HG03095 (cell line): ENCODE results near the gene TRPC3.

Source experiments
- ATAC-seq: cut with Tn5 transposase; IDR thresholded peaks from one replicate; pipeline ENCODE4 v1.9.1; 2021; ENCODE audit warnings: moderate library complexity; ENCODE audit not compliant: unreplicated experiment

The TRPC3 gene

GRCh38 chr4:121951521-121952110, at the start of gene TRPC3:
TSS of gene TRPC3 (minus strand) at chr4:121952060. CDS start at chr4:121951680, 380 bp downstream.
- ATAC-seq: peak; percentile 32

DNA sequence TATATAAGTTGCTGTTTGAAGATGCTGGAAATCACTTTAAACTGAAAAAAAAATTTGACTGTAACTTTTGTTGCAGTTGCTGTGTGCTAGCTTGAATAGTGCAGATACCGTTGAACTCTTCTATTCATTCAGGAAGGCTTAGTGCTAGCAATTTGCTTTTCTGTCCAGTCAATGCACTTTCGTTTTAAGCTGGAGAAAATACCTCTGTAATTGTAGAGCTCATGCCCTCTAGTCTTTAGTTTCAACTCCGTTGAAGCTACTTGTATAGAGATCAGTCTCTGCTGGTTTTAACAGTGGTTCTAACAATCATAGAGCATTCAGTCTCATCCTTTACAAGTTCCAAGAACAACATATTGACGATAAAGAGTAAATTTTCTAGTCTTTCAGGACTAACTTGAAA, 49.0 kb upstream of the TRPC3 start:
- no peak for ATAC-seq

GRCh38 chr4:121998024-121998423, 46.2 kb upstream of the TRPC3 start:
- ATAC-seq: no peak

DNA sequence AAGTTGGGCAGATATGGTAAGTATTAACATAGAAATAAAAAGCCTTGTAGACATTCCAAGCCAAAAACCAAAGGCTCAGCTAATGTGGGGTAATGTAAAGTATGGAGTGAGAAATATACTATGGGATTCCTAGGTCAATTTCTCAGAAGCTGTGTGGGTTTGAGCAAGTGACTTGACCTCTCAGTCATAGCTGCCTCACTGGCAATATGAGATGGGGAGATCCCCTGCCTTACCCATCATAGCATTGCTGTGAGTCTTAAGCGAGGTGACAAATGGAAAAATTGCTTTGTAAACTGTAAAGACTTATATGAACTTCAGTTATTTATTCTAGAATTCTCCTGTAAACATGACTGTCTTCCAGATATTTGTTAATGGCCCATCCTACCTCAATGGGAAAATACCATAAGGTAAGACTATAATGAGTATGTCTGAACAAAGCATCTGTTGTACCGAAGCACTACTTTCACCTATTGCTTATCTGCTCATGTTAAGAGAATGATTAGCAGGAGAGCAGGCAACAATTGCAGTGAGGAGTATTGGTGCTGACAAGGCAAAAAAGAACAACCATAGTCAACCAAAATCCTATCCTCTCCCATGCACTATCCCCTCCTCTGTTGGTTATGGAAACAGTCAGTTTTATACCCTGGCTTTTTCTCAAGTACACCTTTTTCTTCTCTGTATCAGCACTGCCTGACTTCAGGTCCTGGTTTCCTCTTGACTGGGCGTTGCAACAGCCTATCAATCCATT, 44.1 kb upstream of the TRPC3 start:
- ATAC-seq: no peak

- ATAC-seq: no peak
These were observed 40.1 kb upstream of the TRPC3 start for GRCh38 chr4:121991968-121992367.

GRCh38 chr4:121990489-121990888, 38.6 kb upstream of the TRPC3 start:
- no peak for ATAC-seq

GRCh38 chr4:121989715-121990114, 37.9 kb upstream of the TRPC3 start:
- ATAC-seq: no peak

DNA sequence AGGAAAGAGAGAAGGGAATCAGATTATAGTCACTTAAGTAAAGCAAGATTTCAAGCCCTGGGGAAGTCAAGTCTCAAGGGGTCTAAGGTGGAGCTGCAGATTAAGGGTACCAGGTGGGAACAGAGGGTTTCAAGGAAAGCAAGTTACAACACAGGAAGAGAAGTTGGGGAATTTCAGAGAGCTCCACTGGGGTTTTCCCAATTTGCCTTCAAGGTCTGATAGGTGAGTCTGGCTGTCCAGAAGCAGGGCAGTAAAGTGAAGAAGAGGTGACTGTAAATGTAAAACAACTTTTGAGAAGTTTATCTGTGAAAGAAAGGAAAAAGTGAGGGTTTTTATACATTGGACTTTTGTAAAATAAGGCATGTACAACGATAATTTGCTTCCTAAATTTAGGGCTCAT, 37.1 kb upstream of the TRPC3 start:
- no peak for ATAC-seq

GRCh38 chr4:121980643-121981042, 28.8 kb upstream of the TRPC3 start:
- ATAC-seq: no peak

- ATAC-seq: peak; percentile 42
These were observed 26.3 kb upstream of the TRPC3 start for GRCh38 chr4:121978172-121978516.

GRCh38 chr4:121977251-121978171, 25.7 kb upstream of the TRPC3 start:
- peak; percentile 97 for ATAC-seq

DNA sequence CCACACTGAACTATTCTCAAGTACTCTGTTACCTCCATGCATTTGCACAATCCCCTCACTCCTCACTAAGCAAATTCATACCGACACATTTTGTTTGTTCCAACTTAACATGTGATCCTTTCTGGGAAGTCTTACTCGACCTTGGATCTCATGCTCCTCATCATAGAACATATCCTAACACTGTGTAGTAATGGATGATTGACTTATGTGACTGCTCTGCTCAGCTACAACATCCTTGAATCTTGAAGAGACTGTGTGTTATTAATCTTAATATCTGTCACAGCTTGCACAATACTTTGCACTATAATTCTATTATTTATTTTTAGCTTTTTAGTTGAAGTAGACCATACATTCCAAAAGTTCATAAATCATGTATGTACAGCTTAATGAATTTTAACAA, 23.9 kb upstream of the TRPC3 start:
- ATAC-seq: no peak

GRCh38 chr4:121973816-121974215, 22.0 kb upstream of the TRPC3 start:
- ATAC-seq: no peak

GRCh38 chr4:121968859-121969258, 17.0 kb upstream of the TRPC3 start:
- no peak for ATAC-seq

GRCh38 chr4:121964958-121965357, 13.1 kb upstream of the TRPC3 start:
- ATAC-seq: no peak

DNA sequence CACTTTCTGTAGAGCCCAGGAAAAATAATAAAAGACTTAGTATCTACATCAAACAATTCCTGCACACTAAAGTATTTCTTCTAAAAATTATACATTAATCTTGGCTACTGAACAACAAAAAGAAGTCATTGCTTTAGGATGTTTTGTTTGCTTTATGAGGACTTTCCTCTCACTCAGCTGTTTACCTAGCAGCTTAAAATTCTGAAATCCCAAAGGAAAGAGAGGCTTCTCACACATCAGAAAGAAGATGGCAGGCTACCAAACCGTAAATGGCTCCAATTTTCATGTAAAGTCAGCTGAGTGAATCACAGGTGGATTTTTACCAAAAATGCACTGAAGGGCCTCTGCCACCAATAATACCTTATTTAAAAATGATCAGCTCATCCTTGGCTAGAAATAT, 9.0 kb upstream of the TRPC3 start:
- no peak for ATAC-seq

GRCh38 chr4:121958777-121959176, 6.9 kb upstream of the TRPC3 start:
- ATAC-seq: no peak

- no peak for ATAC-seq
These were observed 5.4 kb upstream of the TRPC3 start for GRCh38 chr4:121957266-121957665.

DNA sequence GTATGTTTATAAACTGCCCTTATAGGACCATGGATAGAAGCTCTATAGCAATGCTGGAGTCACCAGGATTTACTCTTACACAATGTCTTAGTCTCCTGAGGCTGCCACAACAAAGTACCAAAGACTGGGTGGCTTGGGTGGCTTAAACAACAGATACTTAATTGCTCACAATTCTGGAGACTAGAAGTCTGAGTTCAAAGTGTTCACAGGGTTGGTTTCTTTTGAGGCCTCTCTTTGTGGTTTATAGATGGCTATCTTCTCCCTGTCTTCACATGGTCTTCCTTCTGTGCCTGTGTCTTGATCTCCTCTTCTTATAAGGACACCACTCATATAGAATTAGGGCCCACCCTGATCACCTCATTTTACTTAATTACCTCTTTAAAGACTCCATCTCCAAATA, 2.0 kb upstream of the TRPC3 start:
- ATAC-seq: no peak

DNA sequence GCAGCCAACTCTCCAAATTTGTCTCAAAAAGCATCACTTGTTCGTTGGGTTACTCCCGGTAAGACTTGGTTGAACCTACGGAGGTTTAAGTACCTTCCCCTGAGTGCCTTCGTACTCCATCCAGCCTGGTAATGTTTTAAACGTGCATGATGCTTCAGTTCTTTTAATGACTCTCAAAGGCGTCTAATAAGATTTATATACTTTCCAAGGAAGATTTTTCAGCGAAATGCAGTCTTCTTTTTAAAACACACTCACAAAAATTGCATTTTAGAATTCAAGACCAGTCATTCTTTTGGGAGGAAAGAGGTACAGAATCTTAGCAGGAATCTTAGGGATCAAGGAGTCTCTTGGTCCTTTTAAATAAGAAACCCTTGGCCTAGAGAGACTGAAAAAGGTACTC, 430 bp upstream of the TRPC3 start:
- ATAC-seq: no peak

DNA sequence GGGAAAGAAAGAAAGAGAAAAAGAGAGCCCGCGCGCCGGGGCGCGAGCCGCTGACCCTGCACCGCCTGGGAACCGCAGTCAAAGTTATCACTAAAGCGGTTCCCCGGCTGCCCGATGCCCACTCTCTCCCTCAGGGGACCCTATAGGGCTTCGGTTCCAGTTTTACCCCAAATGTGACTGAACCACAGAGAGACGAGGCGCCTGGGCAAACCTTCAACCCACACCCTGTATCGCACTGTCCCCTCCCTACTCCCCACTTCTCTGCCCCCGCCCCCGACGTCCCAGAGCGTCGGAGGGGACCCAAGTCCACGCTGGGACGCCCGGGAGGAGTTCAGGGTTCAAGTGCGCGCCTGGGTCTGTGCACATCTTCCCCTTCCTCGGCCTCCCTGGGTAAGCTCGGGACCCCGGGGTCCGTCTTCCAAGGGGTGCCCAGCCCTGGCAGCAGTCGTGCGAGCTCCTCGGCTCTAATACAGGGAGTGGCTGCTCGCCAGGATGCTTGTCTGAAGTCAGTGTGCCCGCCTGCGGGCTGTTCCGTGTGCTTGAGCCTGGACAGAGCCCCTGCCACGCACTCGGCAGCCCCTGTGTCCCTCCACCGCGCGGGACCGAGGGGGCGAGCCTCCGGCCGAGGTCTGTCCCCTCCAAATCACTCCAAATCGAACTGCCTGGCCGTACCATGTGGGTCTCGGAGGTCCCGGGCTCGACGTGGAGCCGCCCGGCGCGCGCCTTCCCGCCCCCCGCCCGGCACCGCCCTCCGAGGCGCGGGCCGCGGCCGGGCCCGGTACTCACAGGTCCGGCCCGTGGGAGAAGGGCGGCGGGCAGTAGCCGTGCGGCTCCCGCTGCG, 960 bp downstream of the TRPC3 start:
- peak; percentile 30 for ATAC-seq
